HEK293 (cell line): Measurements from ENCODE around the gene CCDC57.

Source experiments
- GFI1B ChIP-seq: fragments of 450-650 bp; formaldehyde crosslinking; IDR thresholded peaks from 2 replicates; pipeline ENCODE4 v1.5.1; 2016; ENCODE audit warnings: missing biosample characterization, missing genetic modification characterization
- GLI2 ChIP-seq: fragments of 450-650 bp; formaldehyde crosslinking; IDR thresholded peaks from 2 replicates; pipeline ENCODE4; 2017; ENCODE audit warnings: missing biosample characterization, missing genetic modification characterization, low read depth, borderline replicate concordance
- HOXC10 ChIP-seq: sonication (generic); formaldehyde crosslinking; IDR thresholded peaks from 2 replicates; pipeline ENCODE4 v1.8.1; 2023; ENCODE audit warnings: mild to moderate bottlenecking, missing genetic modification reagents
- ZBTB8A ChIP-seq: fragments of 450-650 bp; formaldehyde crosslinking; IDR thresholded peaks from 2 replicates; pipeline ENCODE4 v1.5.1; 2016; ENCODE audit warnings: missing biosample characterization, missing genetic modification characterization
- ZNF146 ChIP-seq: fragments of 450-650 bp; formaldehyde crosslinking; IDR thresholded peaks from 2 replicates; pipeline ENCODE4 v1.5.1; 2016; ENCODE audit warnings: missing biosample characterization, missing genetic modification characterization
- ZNF335 ChIP-seq: fragments of 450-650 bp; formaldehyde crosslinking; conservative IDR thresholded peaks from 2 replicates; pipeline ENCODE4 v1.5.1; 2016; ENCODE audit warnings: missing biosample characterization, missing genetic modification characterization
- ZNF391 ChIP-seq: fragments of 450-650 bp; formaldehyde crosslinking; IDR thresholded peaks from 2 replicates; pipeline ENCODE4 v1.5.1; 2016; ENCODE audit warnings: low read depth, missing biosample characterization, missing genetic modification characterization, borderline replicate concordance
- ZNF394 ChIP-seq: fragments of 450-650 bp; formaldehyde crosslinking; IDR thresholded peaks from 2 replicates; pipeline ENCODE4 v1.5.1; 2016; ENCODE audit warnings: missing biosample characterization, missing genetic modification characterization, mild to moderate bottlenecking, moderate library complexity, borderline replicate concordance
- ZNF626 ChIP-seq: fragments of 450-650 bp; sonication (Bioruptor Pico); formaldehyde crosslinking; IDR thresholded peaks from 2 replicates; pipeline ENCODE4 v1.5.1; 2018; ENCODE audit warnings: missing biosample characterization, missing genetic modification characterization, inconsistent platforms
- ZNF670 ChIP-seq: fragments of 450-650 bp; formaldehyde crosslinking; IDR thresholded peaks from 2 replicates; pipeline ENCODE4 v1.5.1; 2016; ENCODE audit warnings: missing biosample characterization, missing genetic modification characterization, low read depth
- ZNF785 ChIP-seq: fragments of 450-650 bp; formaldehyde crosslinking; IDR thresholded peaks from 2 replicates; pipeline ENCODE4 v1.5.1; 2016; ENCODE audit warnings: missing biosample characterization, missing genetic modification characterization
- ZNF792 ChIP-seq: fragments of 450-650 bp; formaldehyde crosslinking; IDR thresholded peaks from 2 replicates; pipeline ENCODE4 v1.5.1; 2016; ENCODE audit warnings: missing biosample characterization, missing genetic modification characterization
- ZSCAN23 ChIP-seq: fragments of 450-650 bp; formaldehyde crosslinking; IDR thresholded peaks from 2 replicates; pipeline ENCODE4 v1.5.1; 2016; ENCODE audit warnings: missing biosample characterization, missing genetic modification characterization
- TF ChIP-seq, protein P1 (sequence below): fragments of 450-650 bp; IDR thresholded peaks from 2 replicates; pipeline ENCODE4 v1.5.1; 2018; ENCODE audit warnings: missing biosample characterization, mild to moderate bottlenecking, missing genetic modification characterization
- TF ChIP-seq, protein P2 (sequence below): fragments of 450-650 bp; formaldehyde crosslinking; IDR thresholded peaks from 2 replicates; pipeline ENCODE4 v1.5.1; 2017; ENCODE audit warnings: missing biosample characterization, missing genetic modification characterization
- TF ChIP-seq, protein P3 (sequence below): fragments of 450-650 bp; formaldehyde crosslinking; conservative IDR thresholded peaks from 2 replicates; pipeline ENCODE4 v1.5.1; 2016; ENCODE audit warnings: low read depth, missing biosample characterization, missing genetic modification characterization
- TF ChIP-seq, protein P4 (sequence below): fragments of 450-650 bp; formaldehyde crosslinking; IDR thresholded peaks from 2 replicates; pipeline ENCODE4 v1.5.1; 2016; ENCODE audit warnings: missing biosample characterization, missing genetic modification characterization
- TF ChIP-seq, protein P5 (sequence below): fragments of 450-650 bp; formaldehyde crosslinking; IDR thresholded peaks from 2 replicates; pipeline ENCODE4 v1.5.1; 2017; ENCODE audit warnings: missing biosample characterization, missing genetic modification characterization
- TF ChIP-seq, protein P6 (sequence below): fragments of 450-650 bp; formaldehyde crosslinking; IDR thresholded peaks from 2 replicates; pipeline ENCODE4 v1.5.1; 2016; ENCODE audit warnings: missing biosample characterization, missing genetic modification characterization
- TF ChIP-seq, protein P7 (sequence below): fragments of 450-650 bp; formaldehyde crosslinking; IDR thresholded peaks from 2 replicates; pipeline ENCODE4 v1.5.1; 2016; ENCODE audit warnings: missing biosample characterization, missing genetic modification characterization, low read depth

CCDC57 gene

DNA sequence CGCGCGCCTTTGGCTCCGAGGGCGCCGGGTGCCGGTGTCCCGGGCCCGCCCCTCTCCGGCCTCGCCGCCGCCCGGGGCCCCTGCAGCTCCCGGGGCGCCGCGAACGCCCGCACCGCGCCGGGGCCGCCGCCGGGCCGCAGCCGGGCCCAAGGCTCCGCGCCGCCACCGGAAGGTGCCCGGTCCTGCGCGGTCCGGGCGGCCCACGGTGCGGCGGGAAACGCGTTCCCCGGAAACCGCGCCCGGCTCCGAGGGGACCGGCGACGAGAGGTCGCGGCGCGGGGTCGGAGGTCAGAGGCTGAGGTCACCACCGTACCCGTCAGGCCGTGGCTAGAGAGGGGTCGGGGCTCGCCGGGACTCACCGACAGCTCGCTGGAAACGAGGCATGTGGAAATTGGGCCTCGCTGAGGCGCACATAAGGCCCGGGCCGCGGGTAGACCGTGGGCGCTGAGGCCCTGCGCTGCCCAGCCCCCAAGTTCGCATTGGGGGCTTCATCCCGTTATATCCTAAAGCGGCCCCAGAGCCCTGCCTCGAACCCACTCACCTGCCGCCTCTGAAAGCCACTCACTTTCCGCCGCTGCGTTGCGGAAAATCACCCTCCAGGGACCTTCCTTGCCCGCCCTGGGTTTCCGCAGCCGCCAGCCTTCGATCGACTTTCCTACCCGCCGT lies 146.9 kb downstream of the CCDC57 start, which contains the start of gene DUS1L (continued):
- TF ChIP-seq, protein P1, sequence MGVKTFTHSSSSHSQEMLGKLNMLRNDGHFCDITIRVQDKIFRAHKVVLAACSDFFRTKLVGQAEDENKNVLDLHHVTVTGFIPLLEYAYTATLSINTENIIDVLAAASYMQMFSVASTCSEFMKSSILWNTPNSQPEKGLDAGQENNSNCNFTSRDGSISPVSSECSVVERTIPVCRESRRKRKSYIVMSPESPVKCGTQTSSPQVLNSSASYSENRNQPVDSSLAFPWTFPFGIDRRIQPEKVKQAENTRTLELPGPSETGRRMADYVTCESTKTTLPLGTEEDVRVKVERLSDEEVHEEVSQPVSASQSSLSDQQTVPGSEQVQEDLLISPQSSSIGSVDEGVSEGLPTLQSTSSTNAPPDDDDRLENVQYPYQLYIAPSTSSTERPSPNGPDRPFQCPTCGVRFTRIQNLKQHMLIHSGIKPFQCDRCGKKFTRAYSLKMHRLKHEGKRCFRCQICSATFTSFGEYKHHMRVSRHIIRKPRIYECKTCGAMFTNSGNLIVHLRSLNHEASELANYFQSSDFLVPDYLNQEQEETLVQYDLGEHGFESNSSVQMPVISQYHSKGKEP (tag by site-specific recombination): peak; percentile 62; the same call in 1 of the 2 replicates
- TF ChIP-seq, protein P2, sequence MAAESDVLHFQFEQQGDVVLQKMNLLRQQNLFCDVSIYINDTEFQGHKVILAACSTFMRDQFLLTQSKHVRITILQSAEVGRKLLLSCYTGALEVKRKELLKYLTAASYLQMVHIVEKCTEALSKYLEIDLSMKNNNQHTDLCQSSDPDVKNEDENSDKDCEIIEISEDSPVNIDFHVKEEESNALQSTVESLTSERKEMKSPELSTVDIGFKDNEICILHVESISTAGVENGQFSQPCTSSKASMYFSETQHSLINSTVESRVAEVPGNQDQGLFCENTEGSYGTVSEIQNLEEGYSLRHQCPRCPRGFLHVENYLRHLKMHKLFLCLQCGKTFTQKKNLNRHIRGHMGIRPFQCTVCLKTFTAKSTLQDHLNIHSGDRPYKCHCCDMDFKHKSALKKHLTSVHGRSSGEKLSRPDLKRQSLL (tag by site-specific recombination): peak; percentile 69
- TF ChIP-seq ZNF394 (tag by site-specific recombination): peak; percentile 58; the same call in 1 of the 2 replicates
- TF ChIP-seq ZNF785: peak; percentile 91; the same call in 1 of the 2 replicates
- peak; percentile 94 for TF ChIP-seq ZNF391 (tag by site-specific recombination)
- TF ChIP-seq HOXC10: peak; percentile 10; the same call in 1 of the 2 replicates
- TF ChIP-seq ZNF670 (tag by site-specific recombination): no peak
- TF ChIP-seq, protein P3, sequence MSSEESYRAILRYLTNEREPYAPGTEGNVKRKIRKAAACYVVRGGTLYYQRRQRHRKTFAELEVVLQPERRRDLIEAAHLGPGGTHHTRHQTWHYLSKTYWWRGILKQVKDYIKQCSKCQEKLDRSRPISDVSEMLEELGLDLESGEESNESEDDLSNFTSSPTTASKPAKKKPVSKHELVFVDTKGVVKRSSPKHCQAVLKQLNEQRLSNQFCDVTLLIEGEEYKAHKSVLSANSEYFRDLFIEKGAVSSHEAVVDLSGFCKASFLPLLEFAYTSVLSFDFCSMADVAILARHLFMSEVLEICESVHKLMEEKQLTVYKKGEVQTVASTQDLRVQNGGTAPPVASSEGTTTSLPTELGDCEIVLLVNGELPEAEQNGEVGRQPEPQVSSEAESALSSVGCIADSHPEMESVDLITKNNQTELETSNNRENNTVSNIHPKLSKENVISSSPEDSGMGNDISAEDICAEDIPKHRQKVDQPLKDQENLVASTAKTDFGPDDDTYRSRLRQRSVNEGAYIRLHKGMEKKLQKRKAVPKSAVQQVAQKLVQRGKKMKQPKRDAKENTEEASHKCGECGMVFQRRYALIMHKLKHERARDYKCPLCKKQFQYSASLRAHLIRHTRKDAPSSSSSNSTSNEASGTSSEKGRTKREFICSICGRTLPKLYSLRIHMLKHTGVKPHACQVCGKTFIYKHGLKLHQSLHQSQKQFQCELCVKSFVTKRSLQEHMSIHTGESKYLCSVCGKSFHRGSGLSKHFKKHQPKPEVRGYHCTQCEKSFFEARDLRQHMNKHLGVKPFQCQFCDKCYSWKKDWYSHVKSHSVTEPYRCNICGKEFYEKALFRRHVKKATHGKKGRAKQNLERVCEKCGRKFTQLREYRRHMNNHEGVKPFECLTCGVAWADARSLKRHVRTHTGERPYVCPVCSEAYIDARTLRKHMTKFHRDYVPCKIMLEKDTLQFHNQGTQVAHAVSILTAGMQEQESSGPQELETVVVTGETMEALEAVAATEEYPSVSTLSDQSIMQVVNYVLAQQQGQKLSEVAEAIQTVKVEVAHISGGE: peak; percentile 99
- TF ChIP-seq ZNF626 (tag by site-specific recombination): no peak
- TF ChIP-seq ZSCAN23 (tag by site-specific recombination): 0 out of 2 replicates have a peak, but pooled peaks have one; percentile 42
- peak; percentile 53; the same call in 1 of the 2 replicates for TF ChIP-seq ZBTB8A
- TF ChIP-seq, protein P4, sequence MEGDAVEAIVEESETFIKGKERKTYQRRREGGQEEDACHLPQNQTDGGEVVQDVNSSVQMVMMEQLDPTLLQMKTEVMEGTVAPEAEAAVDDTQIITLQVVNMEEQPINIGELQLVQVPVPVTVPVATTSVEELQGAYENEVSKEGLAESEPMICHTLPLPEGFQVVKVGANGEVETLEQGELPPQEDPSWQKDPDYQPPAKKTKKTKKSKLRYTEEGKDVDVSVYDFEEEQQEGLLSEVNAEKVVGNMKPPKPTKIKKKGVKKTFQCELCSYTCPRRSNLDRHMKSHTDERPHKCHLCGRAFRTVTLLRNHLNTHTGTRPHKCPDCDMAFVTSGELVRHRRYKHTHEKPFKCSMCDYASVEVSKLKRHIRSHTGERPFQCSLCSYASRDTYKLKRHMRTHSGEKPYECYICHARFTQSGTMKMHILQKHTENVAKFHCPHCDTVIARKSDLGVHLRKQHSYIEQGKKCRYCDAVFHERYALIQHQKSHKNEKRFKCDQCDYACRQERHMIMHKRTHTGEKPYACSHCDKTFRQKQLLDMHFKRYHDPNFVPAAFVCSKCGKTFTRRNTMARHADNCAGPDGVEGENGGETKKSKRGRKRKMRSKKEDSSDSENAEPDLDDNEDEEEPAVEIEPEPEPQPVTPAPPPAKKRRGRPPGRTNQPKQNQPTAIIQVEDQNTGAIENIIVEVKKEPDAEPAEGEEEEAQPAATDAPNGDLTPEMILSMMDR (tag by site-specific recombination): peak; percentile 27; the same call in 1 of the 2 replicates
- TF ChIP-seq, protein P5, sequence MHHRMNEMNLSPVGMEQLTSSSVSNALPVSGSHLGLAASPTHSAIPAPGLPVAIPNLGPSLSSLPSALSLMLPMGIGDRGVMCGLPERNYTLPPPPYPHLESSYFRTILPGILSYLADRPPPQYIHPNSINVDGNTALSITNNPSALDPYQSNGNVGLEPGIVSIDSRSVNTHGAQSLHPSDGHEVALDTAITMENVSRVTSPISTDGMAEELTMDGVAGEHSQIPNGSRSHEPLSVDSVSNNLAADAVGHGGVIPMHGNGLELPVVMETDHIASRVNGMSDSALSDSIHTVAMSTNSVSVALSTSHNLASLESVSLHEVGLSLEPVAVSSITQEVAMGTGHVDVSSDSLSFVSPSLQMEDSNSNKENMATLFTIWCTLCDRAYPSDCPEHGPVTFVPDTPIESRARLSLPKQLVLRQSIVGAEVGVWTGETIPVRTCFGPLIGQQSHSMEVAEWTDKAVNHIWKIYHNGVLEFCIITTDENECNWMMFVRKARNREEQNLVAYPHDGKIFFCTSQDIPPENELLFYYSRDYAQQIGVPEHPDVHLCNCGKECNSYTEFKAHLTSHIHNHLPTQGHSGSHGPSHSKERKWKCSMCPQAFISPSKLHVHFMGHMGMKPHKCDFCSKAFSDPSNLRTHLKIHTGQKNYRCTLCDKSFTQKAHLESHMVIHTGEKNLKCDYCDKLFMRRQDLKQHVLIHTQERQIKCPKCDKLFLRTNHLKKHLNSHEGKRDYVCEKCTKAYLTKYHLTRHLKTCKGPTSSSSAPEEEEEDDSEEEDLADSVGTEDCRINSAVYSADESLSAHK (tag by site-specific recombination): peak; percentile 64
- TF ChIP-seq, protein P6, sequence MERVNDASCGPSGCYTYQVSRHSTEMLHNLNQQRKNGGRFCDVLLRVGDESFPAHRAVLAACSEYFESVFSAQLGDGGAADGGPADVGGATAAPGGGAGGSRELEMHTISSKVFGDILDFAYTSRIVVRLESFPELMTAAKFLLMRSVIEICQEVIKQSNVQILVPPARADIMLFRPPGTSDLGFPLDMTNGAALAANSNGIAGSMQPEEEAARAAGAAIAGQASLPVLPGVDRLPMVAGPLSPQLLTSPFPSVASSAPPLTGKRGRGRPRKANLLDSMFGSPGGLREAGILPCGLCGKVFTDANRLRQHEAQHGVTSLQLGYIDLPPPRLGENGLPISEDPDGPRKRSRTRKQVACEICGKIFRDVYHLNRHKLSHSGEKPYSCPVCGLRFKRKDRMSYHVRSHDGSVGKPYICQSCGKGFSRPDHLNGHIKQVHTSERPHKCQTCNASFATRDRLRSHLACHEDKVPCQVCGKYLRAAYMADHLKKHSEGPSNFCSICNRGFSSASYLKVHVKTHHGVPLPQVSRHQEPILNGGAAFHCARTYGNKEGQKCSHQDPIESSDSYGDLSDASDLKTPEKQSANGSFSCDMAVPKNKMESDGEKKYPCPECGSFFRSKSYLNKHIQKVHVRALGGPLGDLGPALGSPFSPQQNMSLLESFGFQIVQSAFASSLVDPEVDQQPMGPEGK: peak; percentile 71
- peak; percentile 48 for TF ChIP-seq ZNF335 (tag by site-specific recombination)
- TF ChIP-seq, protein P7, sequence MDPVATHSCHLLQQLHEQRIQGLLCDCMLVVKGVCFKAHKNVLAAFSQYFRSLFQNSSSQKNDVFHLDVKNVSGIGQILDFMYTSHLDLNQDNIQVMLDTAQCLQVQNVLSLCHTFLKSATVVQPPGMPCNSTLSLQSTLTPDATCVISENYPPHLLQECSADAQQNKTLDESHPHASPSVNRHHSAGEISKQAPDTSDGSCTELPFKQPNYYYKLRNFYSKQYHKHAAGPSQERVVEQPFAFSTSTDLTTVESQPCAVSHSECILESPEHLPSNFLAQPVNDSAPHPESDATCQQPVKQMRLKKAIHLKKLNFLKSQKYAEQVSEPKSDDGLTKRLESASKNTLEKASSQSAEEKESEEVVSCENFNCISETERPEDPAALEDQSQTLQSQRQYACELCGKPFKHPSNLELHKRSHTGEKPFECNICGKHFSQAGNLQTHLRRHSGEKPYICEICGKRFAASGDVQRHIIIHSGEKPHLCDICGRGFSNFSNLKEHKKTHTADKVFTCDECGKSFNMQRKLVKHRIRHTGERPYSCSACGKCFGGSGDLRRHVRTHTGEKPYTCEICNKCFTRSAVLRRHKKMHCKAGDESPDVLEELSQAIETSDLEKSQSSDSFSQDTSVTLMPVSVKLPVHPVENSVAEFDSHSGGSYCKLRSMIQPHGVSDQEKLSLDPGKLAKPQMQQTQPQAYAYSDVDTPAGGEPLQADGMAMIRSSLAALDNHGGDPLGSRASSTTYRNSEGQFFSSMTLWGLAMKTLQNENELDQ: no peak
- TF ChIP-seq GFI1B (tag by site-specific recombination): peak; percentile 31; the same call in 1 of the 2 replicates
- peak; percentile 68; the same call in 1 of the 2 replicates for TF ChIP-seq ZNF792 (tag by site-specific recombination)
- peak; percentile 74 for TF ChIP-seq ZNF146 (tag by site-specific recombination)
- no peak; the same call in 1 of the 2 replicates for TF ChIP-seq GLI2 (tag by site-specific recombination)
